GM21423 (cell line): Measurements from ENCODE around the gene F8A2.
"Not testable (repeated sequence)": the region's sequence is repeated elsewhere in the genome, so short reads cannot be mapped to it uniquely, and the experiment has no call there.

Experiments used
- ATAC-seq: cut with Tn5 transposase; IDR thresholded peaks from one replicate; pipeline ENCODE4 v1.9.1; 2021; ENCODE audit warnings: mild to moderate bottlenecking, moderate library complexity; ENCODE audit not compliant: unreplicated experiment

The F8A2 gene

DNA sequence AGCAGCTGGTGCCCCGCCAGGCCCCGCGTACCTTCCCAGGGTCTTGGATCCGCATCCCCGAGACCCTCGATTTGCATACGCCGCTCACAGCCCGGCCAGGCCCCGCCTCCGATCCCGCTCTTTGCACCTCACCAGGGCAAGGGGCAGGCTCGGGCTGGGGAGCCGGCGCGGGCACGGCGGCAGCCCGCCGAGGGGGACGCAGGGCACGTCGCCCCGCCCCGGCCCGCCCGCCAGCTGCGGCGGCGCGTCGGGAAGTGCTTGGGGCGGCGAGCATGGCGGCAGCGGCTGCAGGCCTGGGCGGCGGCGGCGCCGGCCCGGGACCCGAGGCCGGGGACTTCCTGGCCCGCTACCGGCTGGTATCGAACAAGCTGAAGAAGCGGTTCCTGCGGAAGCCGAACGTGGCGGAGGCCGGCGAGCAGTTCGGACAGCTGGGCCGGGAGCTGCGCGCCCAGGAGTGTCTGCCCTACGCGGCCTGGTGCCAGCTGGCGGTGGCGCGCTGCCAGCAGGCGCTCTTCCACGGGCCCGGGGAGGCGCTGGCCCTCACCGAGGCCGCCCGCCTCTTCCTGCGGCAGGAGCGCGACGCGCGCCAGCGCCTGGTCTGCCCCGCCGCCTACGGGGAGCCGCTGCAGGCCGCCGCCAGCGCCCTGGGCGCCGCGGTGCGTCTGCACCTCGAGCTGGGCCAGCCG, at the start of gene F8A2:
Gene F8A2, plus strand, starts transcription at position 253 of the 686 bp plus-strand sequence. Its CDS starts 20 bp downstream, at position 273.
- ATAC-seq, result peak; percentile 76

DNA sequence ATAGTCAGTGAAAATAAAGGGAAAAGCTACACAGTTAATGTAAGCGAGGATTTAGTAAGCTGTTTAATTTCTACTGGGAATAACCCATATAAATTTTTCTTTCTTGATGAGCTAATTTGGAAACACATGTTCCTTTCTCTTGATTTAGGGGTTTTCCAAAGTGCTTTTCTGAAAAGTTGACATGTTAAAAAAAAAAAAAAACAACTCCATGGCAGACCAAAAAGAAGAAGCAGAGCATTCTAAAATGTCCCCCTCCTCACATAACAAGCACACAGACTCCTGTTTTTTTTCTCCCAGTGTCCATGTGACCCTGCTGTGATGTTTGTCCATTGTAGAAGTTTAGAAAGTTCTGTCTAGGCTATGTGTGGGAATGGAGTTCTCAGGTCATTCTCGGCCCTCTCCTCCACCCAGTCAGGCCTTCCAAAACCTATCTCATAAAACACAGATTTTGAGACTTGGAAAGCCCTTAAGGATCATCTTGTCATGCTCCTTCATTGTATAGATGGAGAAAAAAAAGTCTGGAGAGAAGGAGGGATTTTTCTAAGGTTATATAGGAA, 48.3 kb upstream of the F8A2 start:
- ATAC-seq, result no peak

DNA sequence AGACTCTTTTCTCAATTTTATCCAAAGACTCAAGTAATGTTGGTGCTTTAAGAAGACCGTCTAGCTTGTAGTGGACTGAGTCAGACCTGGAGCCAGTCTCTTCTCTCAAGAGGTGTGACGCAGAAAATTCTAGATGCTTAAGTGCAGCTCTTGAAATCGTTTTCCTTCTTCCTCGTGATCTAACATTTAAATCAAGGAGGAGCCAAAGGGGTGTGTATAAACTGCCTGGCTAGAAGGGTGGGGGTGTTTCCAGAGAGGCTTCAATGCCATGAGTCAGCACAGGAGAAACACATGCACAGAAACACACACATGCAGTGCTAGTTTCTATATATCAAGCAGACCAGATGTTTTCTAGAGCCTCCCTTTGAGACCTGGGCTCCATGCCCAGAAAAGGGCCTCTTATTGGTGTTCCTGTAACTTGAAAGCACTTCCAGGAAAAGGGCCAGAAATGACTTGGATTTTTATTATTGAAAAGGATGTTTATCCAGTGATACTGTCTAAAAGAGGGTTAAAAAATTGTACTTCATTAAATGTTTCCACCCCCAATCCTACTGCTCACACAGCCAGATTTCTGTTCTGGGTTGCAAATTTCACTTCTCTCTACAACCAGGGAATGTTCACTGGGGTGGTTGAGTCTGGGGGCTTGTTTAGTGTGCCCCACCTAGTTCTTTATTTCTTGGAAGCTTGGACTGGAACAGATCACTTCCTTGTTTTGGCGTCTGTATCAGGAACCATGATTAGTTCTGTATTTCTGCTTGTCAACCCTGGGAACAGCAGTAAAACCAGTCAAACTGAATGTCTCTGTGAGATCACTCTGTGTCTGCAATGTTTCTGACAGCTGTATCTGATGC, 47.2 kb upstream of the F8A2 start, which contains the start of gene CLIC2:
Gene CLIC2, minus strand, starts transcription at position 129 of the 851 bp plus-strand sequence. CDS start 187 bp downstream, outside the sequence.
- peak; percentile 63 for ATAC-seq

DNA sequence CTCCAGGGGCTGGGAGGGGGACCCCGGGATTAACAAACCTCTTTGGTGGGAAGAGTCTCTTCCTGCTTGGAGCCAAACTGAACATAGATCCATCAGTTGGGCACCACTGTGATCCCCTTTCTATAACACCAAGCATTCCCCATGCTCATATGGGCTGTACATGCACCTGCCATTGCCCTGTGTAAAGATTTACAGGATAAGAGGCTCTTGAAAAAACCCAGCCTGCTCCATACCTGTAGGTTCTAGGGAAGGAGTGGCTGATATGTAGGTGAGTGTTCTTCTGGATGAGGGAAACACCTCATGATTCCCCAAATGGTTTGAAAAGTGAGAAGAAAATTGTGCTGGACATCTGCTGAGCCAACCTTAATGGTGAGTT, 46.6 kb upstream of the F8A2 start:
- not testable (repeated sequence) for ATAC-seq

DNA sequence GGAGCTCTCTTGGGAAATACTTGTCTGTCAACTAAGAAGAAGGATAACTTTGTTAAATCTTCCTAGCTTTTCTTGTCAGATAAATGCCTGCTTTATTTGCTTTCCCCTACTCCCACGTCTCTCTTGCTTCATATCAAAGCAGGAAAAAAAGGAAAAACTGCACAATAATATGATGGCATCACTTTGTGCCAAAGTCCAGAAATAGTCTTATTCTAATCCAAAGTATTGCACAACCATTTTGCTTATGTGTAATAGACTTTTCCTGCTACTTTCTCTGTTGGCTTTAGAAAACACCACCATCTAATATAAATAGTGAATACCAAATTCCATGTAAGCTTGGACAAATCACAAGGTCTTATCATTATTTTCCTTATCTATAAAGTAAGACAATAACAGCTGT, 36.2 kb upstream of the F8A2 start:
- ATAC-seq, result not testable (repeated sequence)

DNA sequence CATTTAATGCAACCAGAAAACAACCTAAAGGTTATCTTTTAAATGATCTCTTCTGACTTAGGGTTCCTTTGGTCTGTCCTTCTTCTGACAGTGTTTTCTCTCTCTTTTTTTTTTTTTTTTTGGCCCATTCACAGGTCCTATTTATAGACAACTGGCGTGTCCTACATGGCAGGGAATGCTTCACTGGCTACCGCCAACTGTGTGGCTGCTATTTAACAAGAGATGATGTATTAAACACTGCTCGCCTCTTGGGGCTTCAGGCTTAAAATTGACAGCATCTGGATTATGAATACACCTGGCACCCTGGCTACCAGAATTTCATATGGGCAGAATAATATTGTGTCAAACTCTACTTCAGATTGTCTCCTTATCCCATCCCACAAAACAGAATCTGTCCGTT, 32.4 kb upstream of the F8A2 start:
- not testable (repeated sequence) for ATAC-seq

DNA sequence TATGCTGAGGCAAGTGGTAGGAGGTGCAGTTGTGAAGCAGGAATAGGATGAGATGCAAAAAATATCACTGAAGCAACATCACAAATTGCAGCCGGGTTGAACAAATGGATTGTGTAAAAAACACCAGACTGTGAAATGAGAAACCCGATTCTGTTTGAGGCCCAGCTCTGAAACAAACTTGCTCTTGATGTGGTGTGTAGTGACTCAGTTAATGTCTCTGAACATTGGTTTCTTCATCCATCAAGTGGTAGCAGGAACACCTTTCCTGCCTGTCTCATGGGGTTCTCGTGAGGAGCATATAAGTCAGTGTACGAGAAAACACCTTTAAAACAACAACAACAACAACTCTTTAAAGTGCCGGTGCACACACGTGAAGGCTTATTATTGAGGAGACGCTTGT, 18.2 kb upstream of the F8A2 start:
- not testable (repeated sequence) for ATAC-seq

DNA sequence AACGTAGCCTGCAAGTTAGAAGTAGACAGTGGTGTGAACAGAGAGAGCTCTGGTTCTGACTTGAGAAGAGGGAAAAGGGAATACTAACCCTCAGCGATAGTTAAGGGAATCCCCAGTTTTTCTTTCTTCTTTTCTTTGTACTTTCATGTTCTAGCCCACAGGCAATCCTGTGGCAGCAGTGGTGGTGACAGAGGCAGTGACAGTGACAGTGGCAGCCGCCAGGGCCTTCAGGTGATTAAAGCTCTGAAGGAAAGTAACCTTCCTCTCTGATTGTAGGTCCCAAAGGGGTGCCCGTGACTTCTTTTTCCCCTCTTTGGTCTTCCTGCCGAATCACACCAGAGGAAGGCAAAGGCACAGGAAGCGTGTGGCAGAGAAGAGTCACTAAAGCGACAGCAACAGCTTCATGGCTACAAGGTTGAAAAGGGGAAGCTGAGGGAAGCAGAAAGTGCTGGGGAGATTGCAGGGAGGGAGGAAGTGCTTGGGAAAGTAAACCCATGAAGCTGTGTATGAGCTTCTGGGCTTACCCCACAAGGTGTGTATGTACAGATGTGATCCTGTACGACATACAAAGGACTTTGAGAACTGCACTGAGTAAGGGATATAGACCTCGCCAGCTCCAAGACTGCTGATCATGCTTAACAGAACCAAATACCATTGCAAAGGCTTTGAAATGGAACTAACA, 8.0 kb upstream of the F8A2 start:
- ATAC-seq, result peak; percentile 90

DNA sequence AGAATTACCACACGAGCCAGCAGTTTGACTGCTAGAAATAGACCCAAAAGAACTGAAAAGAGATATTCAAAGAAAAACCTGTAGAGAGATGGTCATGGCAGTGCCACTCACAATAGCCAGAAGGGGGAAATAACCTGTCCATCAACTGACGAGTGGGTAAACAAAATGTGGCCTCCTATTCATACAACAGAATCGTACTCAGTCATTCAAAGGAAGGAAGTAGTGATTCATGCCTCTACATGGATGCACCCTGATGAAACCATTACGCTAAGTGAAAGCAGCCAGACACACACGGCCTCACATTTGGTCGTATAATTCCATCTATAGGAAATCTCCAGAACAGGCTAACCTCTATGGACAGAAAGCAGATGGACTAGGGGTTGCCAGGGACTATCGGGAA, 2.1 kb upstream of the F8A2 start:
- not testable (repeated sequence) for ATAC-seq

DNA sequence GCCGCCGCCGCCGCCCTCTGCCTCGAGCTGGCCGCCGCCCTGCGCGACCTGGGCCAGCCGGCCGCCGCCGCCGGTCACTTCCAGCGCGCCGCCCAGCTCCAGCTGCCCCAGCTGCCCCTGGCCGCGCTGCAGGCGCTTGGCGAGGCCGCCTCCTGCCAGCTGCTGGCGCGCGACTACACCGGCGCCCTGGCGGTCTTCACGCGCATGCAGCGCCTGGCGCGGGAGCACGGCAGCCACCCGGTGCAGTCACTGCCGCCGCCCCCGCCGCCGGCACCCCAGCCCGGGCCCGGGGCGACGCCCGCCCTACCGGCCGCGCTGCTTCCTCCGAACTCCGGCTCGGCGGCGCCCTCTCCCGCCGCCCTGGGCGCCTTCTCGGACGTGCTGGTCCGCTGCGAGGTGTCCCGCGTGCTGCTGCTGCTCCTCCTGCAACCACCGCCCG, 653 bp downstream of the F8A2 start:
- ATAC-seq, result peak; percentile 43

DNA sequence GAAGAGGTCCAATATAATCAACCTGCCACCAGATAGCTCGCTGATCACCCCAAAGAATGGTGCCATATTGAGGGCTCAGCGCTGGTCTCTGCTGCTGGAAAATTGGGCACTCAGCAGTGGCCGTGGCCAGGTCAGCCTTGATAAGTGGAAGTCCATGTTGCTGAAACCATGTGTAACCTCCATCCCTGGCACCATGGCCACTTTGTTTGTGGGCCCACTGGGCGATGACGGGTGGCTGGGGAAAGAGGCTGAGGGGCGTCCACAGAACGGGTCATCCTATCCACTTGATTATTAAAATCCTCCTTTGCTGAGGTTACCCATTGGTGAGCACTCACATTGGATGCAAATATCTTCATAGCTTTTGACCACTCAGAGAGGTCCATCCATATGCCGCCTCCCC, 7.7 kb downstream of the F8A2 start:
- ATAC-seq, result no peak

DNA sequence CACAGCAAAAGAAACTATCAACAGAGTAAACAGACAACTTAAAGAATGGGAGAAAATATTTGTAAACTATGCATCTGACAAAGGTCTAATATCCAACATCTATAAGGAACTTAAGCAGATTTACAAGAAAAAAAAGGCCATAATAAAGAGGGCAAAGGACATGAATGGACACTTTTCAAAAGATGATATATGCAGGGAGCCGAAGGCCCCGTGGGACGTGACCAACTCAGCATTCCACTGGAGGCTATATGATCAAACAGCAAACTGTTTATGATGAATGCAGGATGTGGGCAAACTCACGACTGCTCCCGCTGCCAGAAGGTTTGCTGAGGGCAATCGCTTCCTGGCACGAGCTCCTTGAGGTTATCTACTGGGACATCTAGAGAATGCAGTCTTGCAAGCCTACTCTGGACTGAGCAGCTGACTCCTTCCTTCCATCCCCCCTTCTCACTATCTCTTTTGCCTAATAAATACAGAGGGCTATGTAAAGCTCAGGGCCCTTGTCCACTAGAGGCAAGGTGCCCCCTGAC, 12.9 kb downstream of the F8A2 start:
- ATAC-seq, result not testable (repeated sequence)

DNA sequence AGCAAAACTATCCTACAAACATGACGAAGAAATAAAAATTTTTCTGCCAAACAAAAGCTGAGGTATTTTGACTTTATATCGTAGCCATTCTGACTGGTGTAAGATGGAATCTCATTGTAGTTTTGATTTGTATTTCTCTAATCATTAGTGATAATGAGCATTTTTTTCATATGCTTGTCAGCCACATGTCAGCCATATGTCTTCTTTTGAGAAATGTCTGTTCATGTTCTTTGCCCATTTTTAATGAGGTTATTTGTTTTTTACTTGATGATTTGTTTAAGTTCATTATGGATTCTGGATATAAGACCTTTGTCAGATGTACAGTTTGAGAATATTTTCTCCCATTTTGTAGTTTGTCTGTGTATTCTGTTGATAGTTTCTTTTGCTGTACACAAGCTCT, 24.5 kb downstream of the F8A2 start:
- ATAC-seq, result no peak

DNA sequence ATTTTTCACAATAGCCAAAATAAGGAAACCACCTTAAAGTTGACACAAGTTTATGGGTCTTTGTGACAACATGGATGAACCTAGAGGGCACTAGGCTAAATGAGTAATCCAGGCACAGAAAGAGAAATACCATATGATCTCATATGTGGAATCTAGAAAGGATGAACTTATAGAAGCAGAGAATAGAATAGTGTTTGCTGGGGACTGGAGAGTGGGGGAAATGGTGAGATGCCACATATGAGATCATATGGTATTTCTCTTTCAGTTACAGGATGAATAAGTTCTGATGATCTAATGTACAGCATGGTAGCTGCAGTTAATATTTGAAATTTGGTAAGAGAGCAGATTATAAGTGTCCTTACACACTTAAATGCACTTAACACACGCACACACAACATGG, 35.9 kb downstream of the F8A2 start:
- ATAC-seq, result no peak
